Measurements from ENCODE around the gene RUNX2. TPM values are rescaled to one million over a fixed set of nuclear protein-coding genes. Genes with fewer than 3 reads are reported as not detected.

The RUNX2 gene
- polyA plus RNA-seq, 4 donors = 2.8 to 3.8 (median 3.0) TPM

DNA sequence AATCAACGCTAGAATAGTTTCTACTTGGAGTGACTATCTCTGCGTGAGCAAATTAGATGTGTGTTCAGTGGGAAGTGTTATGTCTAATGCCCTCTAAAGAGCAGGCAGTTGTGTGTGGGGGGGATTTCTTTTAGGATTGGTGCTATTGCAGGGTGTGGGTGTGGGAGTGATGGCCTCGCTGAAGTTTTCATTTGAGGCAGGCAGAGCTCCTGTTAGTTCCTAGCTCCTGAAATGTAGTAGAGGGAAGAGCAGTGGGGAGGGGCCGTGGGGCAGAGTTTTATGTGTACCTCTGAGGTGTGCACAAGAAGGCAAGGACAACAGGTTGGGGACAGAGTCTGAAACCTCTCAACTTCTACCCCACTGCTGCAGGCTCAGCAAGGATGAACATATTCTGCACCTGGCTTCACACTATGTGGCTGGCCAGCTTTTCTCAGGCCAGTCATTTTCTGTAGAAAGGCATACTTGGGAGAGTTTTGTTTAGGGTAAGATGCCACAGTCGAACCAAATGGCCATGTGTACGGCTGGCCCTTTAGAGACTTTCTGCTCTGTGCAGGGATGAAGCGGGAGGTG is 278.8 kb downstream of the RUNX2 start:
- no peak for DNase-seq (ENCODE audit: low read depth in 4 of 4, low spot score in 2 of 4)

DNA sequence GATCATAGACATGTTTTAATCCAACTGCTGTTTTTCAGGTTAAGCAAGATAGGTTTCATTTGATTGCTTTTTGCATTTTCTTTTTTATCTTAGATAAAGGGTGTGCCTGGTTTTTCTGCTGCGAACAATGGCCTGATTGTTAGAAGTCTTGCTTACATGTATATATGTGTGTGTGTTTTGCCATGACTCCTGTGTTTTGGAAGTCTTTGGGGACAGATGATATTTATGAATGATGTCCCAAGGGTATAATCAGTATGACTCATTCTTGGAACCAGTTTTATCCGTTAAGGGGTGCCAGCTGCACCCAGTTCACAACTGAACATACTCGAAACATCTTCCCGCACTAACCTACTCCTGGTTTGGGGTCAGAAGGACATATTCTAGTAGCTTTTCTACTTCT is 279.7 kb downstream of the RUNX2 start:
- DNase-seq (ENCODE audit: low read depth in 4 of 4, low spot score in 2 of 4) = no peak

- DNase-seq (ENCODE audit: low read depth in 4 of 4, low spot score in 2 of 4) = no peak
Observed at GRCh38 chr6:45608252-45608913, 280.3 kb downstream of the RUNX2 start.

GRCh38 chr6:45609141-45609638 is 281.1 kb downstream of the RUNX2 start:
- DNase-seq (ENCODE audit: low read depth in 4 of 4, low spot score in 2 of 4) = no peak

DNA sequence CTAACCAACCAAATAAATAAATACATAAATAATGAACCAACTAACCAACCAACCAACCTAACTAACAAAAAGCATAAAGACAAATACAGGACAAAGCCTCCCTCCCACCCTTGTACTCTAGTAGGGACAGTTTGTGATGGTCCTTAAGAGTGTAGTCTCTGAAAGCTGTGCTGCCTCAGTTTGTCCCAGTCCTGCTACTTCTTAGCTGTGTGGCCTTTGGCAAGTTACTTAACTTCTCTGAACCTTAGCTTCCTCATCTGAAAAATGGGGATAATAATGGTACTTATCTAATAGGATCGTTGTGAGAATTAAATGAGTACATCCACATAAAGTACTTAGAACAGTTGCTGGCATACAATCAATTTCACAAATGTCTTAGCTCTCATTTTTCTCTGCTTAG is 282.2 kb downstream of the RUNX2 start:
- DNase-seq (ENCODE audit: low read depth in 4 of 4, low spot score in 2 of 4) = no peak

- DNase-seq (ENCODE audit: low read depth in 4 of 4, low spot score in 2 of 4) = no peak
Observed at GRCh38 chr6:45610832-45611231, 282.7 kb downstream of the RUNX2 start.

GRCh38 chr6:45611491-45611890 is 283.4 kb downstream of the RUNX2 start:
- no peak for DNase-seq (ENCODE audit: low read depth in 4 of 4, low spot score in 2 of 4)

DNA sequence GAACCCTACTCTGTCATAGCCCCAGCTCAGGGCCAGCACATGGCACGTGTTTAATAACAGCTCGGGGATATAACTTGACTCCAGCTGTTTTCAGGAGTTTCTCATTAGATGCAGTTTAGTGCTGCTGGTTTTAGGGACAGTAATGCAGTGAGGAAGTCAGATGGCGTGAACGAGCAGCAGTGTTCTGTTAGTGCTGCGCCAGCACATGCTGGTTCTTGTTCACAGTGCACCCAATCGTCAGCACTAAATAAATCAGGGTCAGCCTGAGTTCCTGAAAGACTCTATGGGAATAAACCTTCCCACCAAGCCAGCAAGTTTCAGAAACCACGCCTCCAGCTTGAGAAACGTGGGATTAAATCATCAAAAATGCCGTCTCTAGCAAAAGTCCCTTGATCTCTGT is 285.5 kb downstream of the RUNX2 start:
- peak in 2 of 4 donors; percentile 40 to 45 for DNase-seq (ENCODE audit: low read depth in 4 of 4, low spot score in 2 of 4)

GRCh38 chr6:45614488-45615285 is 286.6 kb downstream of the RUNX2 start:
- no peak for DNase-seq (ENCODE audit: low read depth in 4 of 4, low spot score in 2 of 4)

DNA sequence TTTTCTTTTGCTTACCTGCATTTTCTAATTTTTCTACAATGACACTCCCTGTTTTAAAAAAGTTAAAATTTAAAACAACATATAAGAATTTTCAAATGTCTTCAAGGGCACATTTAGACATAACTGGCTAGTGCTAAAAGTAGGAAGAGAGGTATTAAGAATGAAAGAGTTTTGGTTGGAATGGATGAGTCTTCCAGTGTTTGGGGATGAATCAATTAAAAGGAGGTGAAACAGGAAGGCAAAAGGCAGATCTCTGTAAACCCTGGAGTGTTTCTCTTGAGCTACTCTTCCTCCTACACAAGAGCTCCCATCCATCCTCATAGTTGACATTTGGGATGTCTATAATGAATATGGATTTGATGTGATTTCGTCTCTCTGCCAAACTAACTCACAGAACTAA is 288.1 kb downstream of the RUNX2 start:
- DNase-seq (ENCODE audit: low read depth in 4 of 4, low spot score in 2 of 4) = no peak

GRCh38 chr6:45617441-45617840 is 289.3 kb downstream of the RUNX2 start:
- DNase-seq (ENCODE audit: low read depth in 4 of 4, low spot score in 2 of 4) = no peak

GRCh38 chr6:45618259-45618658 is 290.1 kb downstream of the RUNX2 start:
- no peak for DNase-seq (ENCODE audit: low read depth in 4 of 4, low spot score in 2 of 4)

- no peak for DNase-seq (ENCODE audit: low read depth in 4 of 4, low spot score in 2 of 4)
Observed at GRCh38 chr6:45619211-45619760, 291.2 kb downstream of the RUNX2 start.

DNA sequence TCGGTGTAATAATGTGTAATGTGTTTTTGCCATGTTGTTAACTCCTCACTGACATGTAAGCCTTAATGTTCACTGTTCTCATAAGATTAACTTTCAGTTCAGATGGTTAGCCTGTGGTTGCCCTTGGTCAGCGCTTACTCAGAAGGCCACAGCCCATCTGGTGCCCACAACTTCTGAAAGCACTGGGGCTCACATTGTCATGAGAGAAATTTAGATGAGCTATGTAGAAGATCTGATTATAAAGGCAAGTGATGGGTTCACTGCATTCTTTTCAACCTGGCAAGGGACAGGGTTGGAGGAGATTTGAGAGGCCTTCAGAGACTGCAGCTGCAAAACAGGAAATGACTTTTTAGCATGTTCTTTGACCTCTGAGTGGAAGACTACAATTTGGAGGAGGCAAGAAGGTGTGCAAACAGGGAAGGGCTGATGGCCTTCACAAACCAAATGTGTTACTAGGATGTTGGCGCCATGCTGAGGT is 291.9 kb downstream of the RUNX2 start:
- no peak for DNase-seq (ENCODE audit: low read depth in 4 of 4, low spot score in 2 of 4)

GRCh38 chr6:45624228-45624627 is 296.1 kb downstream of the RUNX2 start:
- no peak for DNase-seq (ENCODE audit: low read depth in 4 of 4, low spot score in 2 of 4)

DNA sequence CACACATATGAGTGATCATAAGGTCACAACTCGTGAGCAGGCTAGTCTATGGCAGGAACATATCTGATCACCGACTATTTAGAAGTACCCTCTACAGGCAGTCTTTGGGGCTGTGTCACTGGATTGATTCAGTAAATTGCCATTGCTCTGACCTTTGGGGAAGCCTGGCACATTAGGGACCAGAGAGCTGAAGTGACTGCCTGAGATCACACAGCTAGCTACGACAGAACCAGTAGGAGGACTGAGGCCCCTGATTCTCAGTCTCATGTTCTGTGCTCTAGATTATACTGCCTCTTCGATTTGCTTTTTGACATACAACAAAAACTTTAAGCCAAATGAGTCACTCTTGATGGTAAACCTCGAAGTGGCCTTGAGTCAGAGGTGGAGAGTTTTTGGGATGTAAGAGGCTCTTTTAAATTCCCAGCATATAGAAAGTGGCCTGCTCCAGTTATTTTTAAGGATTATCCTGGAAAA is 297.1 kb downstream of the RUNX2 start:
- DNase-seq (ENCODE audit: low read depth in 4 of 4, low spot score in 2 of 4) = no peak

DNA sequence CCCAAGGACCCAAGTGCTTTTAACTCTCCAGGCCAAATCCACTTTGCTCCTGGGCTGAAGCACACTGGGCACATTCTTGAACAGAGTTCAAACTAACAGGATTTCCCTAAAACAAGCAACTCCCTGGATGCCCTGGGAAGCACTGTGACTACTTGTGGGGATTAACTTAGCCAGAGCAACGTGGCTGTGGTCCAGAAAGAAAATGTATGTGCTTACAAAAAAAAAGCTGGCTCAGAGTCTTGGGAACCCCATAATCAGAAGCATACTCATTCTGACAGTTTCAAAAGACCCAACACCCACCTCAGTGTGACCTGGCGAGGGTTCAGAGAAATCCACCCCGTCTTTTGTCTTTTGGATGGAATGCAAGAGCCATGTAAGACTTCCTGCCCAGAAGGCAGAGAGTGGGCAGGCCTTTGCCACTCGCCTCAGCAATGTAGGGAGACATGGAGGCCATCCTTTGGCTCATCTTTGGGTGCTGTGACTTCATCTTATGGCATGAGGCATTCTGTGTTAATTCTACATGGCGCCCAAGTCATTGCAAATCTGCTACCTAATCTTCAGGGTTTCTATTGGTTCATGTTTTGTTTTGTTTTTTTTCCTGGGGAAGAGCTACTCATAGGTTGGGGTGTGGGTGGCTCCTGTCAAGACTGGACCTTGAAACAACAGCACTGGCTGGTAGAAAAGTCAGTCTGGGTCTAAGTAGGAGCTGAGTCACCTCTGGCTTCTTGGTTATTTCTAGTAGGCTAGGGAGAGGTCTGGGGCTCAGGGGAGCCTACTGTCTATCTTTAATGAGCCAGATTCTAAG is 298.2 kb downstream of the RUNX2 start:
- DNase-seq (ENCODE audit: low read depth in 4 of 4, low spot score in 2 of 4) = no peak

DNA sequence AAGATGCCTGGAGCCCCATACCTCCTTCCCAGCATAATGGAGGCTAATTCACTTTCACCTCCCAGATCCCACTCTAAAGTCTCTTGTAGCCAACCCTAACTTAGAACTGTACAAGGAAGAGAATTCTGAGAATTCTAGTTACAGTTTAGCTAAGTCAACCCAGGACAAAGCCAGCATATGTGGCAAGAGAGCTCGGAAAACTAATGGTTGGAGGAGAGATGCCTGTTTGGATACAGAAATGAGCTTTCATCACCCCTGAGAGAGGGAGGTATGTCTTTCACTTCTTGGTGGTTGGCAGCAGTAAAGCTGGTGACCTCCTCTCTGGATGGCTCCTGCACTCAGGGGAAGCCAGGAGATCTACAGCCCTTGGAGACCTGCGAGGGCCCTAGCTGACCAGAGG is 302.2 kb downstream of the RUNX2 start:
- no peak for DNase-seq (ENCODE audit: low read depth in 4 of 4, low spot score in 2 of 4)

GRCh38 chr6:45630801-45631200 is 302.7 kb downstream of the RUNX2 start:
- DNase-seq (ENCODE audit: low read depth in 4 of 4, low spot score in 2 of 4) = no peak

DNA sequence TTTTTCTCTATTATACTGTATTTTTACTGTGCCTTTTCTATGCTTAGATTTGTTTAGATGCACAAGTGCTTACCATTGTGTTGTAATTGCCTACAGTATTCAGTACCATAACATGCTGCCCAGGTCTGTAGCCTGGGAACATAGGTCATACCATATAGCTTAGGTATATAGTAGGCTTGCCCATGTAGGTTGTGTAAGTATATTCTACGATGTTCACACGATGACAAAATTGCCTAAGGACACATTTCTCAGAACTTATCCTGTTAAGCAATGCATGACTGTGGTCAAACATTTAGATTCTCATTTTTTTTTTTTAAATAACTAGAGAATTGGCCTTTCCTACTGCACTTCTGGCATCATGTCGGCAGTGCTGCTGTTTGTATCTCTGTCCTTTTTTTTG is 303.3 kb downstream of the RUNX2 start:
- no peak for DNase-seq (ENCODE audit: low read depth in 4 of 4, low spot score in 2 of 4)

Data from left renal cortex interstitium (tissue), 4 donors.